GM11168 (cell line): ENCODE data around the gene YWHAE.
"Not testable (repeated sequence)": the region's sequence is repeated elsewhere in the genome, so short reads cannot be mapped to it uniquely, and the experiment has no call there.

Experiments used
- in situ Hi-C: fragments of 300-500 bp; cut with MboI; formaldehyde crosslinking; loops from one replicate; pipeline ENCODE4 v1.12.0; 2022; ENCODE audit warnings: low sequenced_read_pairs; ENCODE audit not compliant: unreplicated experiment

YWHAE gene

DNA sequence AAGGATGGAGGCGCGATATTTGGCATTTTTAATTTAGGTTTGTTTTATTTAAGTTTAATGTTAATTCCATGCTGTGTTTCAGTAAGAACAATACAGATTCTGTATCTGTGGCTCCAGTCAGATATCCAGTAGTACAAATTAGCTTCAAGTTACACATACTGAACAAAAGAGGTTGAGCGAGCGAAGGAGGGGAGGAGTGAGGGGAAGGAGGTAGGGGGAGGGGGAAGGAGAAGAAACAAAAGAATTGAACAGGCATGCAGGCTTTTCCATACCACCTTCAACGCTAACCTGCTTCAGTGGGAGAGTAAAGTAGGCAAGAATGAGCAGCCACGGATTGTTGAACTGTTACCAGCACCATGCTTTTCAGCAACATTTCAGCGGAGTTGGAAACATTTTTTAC lies 55.5 kb downstream of the YWHAE start:
- in situ Hi-C loops = no loop called here

DNA sequence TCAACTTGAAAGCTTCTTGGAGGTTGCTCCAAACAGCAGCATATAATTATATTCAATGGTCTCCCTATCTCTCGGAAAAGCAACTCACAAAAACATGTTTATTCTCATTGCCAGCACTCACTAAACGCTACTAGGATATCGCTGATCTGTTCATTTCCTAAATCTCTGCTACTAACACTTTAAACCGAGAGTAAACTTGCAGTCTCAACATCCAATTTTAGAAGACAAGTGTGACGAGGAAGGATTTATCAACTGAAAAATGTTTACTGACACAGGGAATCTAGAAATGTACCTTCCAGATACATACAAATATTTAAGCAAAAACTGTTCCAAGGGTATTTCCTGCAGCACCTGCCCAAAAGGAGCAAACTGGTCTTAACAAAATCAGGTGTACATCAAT lies 56.5 kb downstream of the YWHAE start:
- in situ Hi-C loops = no loop called here

DNA sequence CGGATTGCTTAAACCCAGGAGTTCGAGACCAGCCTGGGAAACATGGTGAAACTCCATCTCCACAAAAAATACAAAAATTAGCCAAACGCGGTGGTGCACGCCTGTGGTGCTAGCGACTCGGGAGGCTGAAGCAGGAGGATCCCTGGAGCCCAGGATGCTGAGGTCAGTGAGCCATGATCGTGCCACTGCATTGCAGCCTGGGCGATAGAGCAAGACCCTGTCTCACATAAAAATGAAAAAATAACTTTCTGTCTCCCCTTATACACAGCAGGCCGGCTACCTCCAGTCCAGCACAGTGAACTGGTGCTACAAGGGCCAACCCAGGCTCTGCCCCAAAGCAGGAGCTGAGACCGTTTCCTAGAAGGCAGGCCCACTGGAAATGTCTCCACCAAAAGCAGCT lies 59.7 kb downstream of the YWHAE start:
- in situ Hi-C loops = no loop called here

DNA sequence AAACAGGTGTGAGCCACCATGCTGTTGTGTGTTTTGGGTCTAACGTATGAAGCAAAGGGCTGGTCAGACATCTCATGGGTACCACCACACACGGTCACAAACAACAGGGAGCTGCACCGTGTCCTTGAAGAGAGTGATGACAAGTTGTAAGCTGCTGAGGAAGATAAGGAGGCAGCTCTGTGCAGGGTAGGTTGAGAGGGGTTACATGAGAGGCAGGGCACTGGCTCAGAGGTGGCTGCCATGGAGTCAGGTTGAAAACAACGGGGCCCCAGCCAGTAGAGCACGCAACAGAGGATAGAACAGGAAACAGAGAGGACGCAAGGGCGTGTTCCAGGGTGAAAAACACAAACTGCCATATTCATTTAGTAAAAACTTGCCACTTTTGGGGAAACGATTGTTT lies 68.3 kb downstream of the YWHAE start:
- in situ Hi-C loops = no loop called here

DNA sequence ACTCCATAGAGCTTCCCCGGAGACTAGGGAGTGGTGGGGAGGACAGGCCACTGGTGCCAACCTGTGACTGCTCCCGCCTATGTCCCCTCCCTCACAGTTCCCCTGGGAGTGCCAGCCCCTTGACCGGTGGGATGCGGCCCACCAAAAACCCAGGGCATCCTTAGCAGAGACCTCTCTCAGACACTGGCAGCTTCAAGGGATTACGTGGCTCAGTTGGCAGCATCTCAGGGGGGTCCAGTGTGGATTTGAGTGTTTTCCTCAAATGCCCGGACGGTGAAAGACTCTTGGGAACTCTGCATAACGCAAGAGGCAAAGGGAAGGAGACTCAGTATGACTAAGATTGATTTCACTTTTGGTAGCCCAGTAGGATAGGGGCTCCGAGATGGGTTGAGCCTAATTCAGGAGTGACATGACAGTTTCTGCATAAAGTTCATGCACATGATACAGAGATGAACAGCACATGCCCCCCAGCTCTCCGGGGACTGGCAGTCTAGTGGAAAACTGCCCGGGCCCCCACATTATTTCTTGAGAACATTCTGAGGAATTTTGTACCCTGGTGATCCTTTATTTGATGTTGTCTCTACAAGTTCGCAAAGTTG lies 70.2 kb downstream of the YWHAE start:
- in situ Hi-C loops = no loop called here

DNA sequence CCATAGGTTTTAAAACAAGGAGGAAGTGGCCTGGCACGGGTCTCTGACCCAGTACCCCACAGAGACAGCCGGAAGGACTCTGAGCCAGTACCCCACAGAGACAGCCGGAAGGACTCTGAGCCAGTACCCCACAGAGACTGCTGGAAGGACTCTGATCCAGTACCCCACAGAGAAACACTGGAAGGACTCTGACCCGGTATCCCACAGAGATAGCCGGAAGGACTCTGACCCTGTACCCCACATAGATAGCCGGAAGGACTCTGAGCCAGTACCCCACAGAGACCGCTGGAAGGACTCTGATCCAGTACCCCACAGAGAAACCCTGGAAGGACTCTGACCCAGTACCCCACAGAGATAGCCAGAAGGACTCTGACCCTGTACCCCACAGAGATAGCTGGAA lies 71.6 kb downstream of the YWHAE start:
- in situ Hi-C loops = no loop called here

DNA sequence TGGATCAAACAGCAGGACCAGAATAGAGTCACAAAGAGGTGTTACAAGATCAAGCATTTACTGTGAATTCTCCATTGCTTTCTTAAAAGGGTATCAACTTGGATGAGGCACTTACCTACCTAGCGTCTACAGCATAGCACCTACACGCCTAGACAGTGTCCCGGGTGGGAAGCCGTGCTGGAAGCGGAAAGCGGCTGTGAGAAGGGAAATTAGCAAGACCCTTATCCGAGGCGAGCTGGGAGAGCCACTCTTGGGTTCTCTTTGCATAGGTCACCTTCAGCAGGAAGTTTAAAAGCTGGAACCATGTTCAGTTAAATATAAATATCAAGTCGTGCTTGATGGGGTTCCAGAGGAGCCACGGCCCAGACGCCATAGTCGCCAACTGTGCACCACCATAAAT lies 74.3 kb downstream of the YWHAE start:
- in situ Hi-C loops = no loop called here

DNA sequence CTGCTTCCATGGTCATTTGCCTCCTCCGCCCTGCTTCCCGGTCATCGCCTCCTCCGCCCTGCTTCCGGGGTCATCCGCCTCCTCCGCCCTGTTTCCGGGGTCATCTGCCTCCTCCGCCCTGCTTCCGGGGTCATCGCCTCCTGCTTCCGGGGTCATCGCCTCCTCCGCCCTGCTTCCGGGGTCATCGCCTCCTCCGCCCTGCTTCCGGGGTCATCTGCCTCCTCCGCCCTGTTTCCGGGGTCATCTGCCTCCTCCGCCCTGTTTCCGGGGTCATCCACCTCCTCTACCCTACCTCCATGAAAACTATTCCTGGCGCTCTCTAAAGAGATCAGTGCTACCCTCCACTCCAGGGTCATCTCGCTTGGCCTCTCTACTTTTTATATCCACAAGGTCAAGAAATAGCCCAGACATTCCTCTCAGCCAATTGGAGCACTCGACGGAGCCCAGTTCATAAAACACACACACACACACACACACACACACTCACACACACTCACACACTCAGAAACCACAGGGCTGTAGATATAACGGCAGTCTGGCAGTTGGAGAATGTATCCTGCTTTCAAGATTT lies 75.7 kb downstream of the YWHAE start:
- in situ Hi-C loops = no loop called here

DNA sequence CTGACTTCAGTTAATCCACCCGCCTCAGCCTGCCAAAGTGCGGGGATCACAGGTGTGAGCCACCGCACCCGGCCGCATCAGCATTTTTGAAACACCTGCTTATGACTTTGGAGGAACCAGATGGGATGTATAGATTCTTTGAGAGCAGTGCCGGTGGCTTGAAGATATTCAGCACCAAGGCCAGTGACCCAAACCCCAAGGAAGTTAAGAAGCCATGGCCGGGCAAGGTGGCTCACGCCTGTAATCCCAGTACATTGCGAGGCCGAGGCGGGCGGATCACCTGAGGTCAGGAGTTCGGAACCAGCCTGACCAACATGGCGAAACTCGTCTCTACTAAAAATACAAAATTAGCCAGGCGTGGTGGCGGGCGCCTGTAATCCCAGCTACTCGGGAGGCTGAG lies 76.7 kb downstream of the YWHAE start:
- in situ Hi-C loops = no loop called here

DNA sequence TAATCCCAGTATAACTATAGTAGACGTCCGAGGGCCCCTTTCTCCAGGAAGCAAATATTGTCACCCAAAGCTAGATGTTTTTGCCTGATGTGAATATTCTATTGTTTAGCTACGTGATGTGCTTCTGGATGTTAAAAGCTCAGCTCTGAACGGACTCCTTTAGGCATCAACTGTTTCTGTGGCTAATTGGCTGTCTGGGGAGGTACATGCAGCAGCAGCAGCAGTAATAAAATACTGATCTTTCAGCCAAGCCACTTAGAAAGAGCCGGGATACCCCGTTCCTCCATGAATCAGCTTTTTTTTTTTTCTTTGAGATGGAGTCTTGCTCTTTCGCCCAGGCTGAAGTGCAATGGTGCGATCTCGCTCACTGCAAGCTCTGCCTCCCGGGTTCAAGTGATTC lies 77.5 kb downstream of the YWHAE start:
- in situ Hi-C loops = no loop called here

DNA sequence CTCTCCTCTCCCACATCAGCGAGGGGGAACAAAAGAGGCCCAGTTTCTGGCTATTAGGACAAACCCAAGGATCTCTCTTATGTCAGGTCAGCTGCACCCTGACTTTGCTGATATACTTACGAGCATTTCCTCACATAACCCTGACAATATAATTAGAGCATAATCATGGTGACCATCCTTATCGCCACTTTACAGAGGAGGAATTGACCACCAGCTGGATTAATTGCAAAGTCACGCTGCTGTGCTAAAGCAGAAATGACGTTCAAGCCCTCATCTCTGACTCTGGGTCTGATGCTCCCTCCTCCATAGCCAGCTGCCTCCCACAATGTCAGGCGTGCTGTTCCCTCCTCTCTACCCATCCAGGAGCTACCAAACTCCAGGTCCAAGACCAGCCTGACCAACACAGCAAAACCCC lies 78.0 kb downstream of the YWHAE start:
- in situ Hi-C loops = no loop called here

DNA sequence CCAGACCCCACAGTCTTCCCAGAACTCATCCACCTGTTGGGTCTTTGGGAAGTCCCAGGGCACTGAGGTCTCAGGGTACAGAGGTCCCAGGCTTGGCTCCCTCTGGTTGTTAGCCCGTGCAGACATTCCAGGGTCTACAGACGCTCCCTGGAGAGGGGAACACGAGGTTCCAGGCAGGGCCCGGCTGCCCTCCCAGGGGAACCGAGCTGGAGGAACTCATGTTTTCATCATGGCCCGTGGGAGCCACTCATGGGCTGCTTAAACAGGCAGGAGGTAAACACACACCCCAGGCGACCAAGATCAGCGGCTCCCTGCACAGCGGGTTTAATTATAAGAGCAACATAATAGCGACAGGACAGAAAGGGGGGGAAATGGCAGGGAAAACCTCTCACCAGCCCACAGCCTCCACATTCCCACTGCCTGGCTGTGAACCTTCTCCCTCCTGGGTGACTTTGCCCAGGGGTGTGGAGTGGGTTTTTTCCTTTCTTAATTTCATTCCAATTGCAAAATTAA lies 84.1 kb downstream of the YWHAE start:
- in situ Hi-C loops = no loop called here

DNA sequence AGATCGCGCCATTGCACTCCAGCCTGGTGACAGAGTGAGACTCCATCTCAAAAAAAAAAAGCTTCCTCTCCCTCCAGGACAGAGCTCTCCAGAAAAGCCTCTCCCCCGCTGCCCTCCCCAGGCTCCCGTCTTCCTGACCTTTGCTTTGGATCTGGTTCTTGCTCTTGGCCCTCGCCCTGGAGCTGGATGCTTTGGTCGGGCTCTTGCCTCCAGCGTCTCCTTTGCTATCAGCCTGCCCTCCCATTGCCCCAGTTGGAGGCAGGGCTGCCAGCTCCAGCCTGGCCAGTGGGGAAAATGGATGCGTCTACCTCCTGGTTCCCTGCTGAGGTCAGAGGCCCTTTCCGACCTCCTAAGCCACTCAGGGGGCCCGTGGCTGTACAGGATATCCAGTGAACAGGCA lies 84.6 kb downstream of the YWHAE start:
- in situ Hi-C loops = no loop called here

DNA sequence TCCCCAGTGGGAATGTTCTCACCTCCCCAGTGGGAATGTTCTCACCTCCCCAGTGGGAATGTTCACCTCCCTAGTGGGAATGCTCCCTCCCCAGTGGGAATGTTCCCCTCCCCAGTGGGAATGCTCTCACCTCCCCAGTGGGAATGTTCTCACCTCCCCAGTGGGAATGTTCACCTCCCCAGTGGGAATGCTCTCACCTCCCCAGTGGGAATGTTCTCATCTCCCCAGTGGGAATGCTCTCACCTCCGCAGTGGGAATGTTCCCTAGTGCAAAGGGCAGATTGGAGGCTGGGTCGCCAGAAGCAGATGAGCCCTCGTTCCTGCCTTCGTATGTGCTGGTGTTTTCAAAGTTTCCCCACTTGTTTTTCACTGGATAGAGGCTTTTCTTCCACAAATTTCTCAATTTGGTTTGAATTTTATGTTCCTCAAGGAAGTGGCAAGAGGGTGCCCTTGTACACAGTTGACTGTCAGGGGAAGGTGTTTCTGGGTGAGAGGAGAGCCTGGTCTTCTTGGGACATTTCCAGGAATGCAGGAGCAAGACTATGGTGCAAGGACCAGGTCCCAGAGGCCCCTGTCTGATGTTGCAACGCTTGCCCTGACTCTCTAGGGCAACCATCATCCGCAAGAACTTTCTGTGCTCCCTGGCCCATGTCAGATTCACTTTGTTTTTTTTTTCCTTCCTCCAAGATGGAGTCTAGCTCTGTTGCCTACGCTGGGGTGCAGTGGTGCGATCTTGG lies 86.6 kb downstream of the YWHAE start:
- in situ Hi-C loops = no loop called here

DNA sequence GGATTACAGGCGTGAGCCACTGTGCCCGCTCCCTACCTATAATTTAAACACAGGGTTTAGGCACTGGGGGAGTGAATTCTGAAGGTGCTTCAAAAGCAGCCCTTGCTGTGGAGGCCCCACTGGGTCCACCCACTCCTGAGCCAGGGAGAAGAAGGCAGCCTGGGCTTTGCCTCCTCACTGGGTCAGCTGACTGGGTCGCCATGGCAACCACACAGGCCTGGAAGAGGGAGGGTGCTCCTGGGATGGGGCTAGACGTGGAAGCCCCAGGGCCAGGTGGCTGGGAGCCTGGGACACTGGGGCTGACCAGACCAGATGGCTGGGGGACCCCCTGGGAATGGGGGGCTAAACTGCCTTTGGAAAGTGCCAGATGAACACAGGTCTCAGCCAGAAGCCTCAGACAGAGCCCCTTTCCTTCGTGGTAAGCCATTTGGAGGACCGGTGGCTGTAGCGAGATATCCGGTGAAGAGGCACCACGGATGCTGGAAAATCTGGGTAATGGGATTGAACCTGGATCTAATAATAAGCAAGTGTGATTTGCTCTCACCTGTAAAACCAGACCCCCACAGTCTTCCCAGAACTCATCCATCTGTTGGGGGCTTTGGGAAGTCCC lies 87.7 kb downstream of the YWHAE start:
- in situ Hi-C loops = no loop called here

DNA sequence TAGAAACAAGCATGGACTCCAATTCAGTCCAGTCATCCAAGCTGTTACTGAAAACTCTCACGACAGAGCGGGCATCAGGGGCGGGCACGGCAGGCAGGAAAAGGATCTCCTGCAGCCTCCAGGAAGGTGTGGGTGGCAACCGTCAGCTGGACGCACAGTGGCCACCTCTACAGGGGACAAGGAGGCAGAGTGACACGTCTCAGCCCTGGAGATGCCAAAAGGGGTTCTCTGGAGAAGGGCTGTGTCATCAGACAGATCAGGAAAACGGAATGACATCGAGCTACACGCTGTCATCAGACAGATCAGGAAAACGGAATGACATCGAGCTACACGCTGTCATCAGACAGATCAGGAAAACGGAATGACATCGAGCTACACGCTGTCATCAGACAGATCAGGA lies 92.2 kb downstream of the YWHAE start:
- in situ Hi-C loops = not testable (repeated sequence)

DNA sequence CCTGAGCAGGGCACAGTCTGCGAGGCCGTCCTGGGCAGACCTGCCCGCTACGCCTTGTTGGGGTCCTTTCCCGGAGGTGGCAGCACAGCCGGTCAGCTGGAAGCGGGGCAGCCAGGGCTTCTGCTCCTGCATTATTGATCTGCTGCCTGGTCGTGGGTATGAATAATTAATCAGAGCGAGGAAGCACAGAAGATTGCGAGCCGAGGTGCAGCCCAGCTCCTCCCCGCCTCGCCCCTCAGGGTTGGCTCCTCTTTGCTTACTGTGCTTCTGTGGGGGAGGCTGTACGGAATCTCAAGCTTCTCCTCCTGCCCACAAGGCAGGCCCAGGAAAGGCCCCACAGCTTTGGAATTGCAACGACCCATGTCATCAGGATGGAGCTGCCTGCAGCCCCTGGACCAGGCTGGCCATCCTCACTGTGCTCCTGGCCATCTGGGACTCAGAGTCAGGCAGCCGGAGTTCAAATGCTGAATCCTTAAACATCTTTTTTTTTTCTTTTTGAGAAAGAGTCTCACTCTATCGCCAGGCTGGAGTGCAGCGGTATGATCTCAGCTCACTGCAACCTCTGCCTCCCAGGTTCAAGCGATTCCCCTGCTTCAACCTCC lies 95.0 kb downstream of the YWHAE start:
- in situ Hi-C loops = no loop called here

DNA sequence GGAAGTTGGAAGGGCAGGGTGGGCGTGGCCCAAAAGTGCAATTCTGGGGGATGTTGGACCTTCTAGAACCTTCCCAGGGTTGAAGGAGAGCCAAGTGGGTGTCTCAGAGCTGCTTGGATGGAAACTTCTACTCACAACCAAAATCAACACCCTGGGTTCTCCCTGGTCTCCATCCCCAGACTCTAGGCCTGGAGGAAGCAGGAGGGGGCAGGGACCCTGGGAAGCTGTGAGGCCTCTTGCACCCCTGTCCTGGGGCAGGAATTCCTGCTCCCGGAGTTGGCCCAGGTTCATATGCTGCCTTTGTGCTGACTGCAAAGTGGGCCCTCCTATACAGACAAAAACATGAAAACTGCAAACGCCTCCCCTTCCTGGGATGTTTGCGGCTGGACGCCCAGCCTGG lies 95.5 kb downstream of the YWHAE start:
- in situ Hi-C loops = no loop called here

DNA sequence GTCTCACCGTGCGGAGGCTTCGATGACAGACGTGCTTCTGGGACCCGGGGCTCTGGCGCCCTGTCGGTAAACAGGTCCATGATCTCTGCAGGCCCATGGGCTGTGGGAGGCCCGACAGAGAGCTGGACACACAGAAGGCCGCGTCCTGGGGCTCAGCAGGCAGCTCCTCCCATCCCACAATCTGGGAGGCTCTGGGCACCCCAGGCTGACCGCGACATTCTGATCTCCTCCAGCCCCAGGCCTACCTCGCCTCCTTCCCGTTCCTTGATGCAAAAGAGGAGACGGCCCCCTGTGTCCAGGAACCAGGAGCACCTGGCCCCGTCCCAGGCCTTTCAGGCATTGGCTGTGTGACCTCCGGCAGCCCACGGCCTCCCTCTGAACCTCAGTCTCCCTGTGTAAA lies 97.3 kb downstream of the YWHAE start:
- in situ Hi-C loops = no loop called here

DNA sequence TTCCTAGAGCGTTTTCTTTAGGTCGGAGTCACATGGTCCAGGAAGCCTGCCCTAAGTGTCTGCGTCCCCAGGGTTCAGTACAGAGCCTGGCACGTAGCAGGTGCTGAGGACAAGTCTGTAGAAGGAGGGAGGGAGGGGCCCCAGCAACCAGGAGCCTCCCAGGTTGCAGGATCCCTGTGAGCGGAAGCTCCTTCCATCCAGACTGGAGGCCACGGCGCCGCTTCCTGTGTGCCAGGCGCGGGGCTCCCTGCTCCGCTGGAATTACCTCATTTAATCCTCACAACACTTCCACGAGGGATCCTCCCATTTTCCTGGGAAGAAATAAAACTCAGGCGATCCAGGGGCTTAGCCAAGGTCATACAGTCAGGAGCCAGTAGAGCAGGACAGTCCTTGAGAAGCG lies 98.5 kb downstream of the YWHAE start:
- in situ Hi-C loops = no loop called here

DNA sequence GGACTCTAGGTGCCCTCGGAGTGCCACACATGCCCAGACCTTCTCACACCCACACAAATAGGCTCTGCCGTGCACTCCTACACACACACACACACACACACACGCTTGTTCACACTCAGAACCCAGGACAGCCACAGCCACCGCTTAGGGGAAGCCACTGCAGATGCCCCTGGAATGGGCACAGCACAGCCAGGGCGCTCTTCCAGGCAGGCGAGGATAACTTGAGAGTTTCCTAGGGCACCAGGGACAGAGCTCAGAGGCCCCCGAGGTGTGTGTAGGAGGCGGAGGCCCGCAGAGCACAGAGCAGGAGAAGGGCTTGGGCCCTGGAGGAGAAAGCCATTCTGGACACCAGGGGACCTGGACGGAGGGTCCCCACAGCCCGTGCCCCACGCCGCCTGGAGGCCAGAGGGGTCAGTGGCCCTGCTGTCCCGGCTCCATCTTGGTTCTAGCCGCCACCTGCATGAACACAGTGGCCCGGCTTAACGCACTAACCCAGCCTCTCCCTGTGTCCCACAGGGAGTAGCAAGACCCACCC lies 99.6 kb downstream of the YWHAE start:
- in situ Hi-C loops = no loop called here
